Endothelial cell (in vitro differentiated cells): ENCODE results near the gene CFAP251. TPM values are rescaled to one million over a fixed set of nuclear protein-coding genes. Genes with fewer than 3 reads are reported as not detected.

ENCODE experiments used
- DNase-seq: peaks from one replicate; pipeline ENCODE4 v3.0.0; 2021; ENCODE audit warnings: low spot score
- H3K27ac Mint-ChIP-seq: one replicate; pipeline ENCODE4 v1.8.0; 2021; ENCODE audit warnings: mixed read lengths, inconsistent platforms; ENCODE audit not compliant: unreplicated experiment
- H3K27me3 Mint-ChIP-seq: one replicate; pipeline ENCODE4 v1.8.0; 2021; ENCODE audit warnings: mild to moderate bottlenecking, moderate library complexity, mixed read lengths, inconsistent platforms; ENCODE audit not compliant: unreplicated experiment
- H3K36me3 Mint-ChIP-seq: one replicate; pipeline ENCODE4 v1.8.0; 2021; ENCODE audit warnings: mild to moderate bottlenecking, low read depth, mixed read lengths, inconsistent platforms; ENCODE audit not compliant: unreplicated experiment
- H3K4me1 Mint-ChIP-seq: one replicate; pipeline ENCODE4 v1.8.0; 2021; ENCODE audit warnings: mild to moderate bottlenecking, mixed read lengths, inconsistent platforms; ENCODE audit not compliant: unreplicated experiment
- H3K4me3 Mint-ChIP-seq: one replicate; pipeline ENCODE4 v1.8.0; 2021; ENCODE audit warnings: mild to moderate bottlenecking, mixed read lengths, inconsistent platforms; ENCODE audit not compliant: unreplicated experiment
- H3K9me3 Mint-ChIP-seq: one replicate; pipeline ENCODE4 v1.8.0; 2021; ENCODE audit warnings: mixed read lengths, inconsistent platforms; ENCODE audit not compliant: unreplicated experiment
- total RNA-seq: library from RNA; stranded (reverse); fragmentation: NEBNext Ultra II Directional; extraction: Animal tissue kit (Norgen Biotek cat#: 25700); gene quantifications from one replicate; pipeline ENCODE4 v1.2.1, GENCODE V29; 2021; ENCODE audit not compliant: unreplicated experiment
- TF ChIP-seq, protein P1 (sequence below): fragments of 200-600 bp; sonication (generic); IDR thresholded peaks from one replicate; pipeline ENCODE4 v1.5.0; 2021; ENCODE audit warnings: antibody characterized with exemption; ENCODE audit not compliant: unreplicated experiment

CFAP251 gene
- total RNA-seq, 1 donor from 2014 or later = 0.80 TPM

DNA sequence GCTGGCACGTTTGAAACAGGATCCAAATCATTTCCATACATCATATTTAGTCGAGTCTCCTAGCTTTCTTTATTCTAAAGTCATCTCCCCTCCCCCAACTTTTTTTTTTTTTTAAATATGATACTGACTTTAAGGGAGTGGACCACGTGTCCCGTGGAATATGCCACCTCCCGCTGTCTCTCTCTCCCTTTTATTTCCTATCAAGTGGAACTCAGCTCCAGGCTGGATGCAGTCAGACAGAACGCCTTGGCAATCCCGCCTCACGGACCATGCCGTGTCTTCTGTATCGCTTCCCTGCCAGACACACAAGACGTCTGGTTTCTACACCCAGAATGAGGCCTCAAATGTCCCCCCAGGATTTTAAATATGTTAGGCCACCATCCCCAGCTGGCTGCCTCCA lies 124.5 kb downstream of the CFAP251 start:
- peaks cover 19% of the 10 kb centered on the region for H3K36me3 Mint-ChIP-seq
- peaks cover 4% of the 10 kb centered on the region for H3K27me3 Mint-ChIP-seq
- H3K9me3 Mint-ChIP-seq = no peaks in the 10 kb centered on the region
- no peak for DNase-seq
- H3K4me3 Mint-ChIP-seq = no peak overlapping the region
- no peaks in the 10 kb centered on the region for H3K4me1 Mint-ChIP-seq
- TF ChIP-seq, protein P1, sequence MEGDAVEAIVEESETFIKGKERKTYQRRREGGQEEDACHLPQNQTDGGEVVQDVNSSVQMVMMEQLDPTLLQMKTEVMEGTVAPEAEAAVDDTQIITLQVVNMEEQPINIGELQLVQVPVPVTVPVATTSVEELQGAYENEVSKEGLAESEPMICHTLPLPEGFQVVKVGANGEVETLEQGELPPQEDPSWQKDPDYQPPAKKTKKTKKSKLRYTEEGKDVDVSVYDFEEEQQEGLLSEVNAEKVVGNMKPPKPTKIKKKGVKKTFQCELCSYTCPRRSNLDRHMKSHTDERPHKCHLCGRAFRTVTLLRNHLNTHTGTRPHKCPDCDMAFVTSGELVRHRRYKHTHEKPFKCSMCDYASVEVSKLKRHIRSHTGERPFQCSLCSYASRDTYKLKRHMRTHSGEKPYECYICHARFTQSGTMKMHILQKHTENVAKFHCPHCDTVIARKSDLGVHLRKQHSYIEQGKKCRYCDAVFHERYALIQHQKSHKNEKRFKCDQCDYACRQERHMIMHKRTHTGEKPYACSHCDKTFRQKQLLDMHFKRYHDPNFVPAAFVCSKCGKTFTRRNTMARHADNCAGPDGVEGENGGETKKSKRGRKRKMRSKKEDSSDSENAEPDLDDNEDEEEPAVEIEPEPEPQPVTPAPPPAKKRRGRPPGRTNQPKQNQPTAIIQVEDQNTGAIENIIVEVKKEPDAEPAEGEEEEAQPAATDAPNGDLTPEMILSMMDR = no peak
- H3K27ac Mint-ChIP-seq = no peak overlapping the region

DNA sequence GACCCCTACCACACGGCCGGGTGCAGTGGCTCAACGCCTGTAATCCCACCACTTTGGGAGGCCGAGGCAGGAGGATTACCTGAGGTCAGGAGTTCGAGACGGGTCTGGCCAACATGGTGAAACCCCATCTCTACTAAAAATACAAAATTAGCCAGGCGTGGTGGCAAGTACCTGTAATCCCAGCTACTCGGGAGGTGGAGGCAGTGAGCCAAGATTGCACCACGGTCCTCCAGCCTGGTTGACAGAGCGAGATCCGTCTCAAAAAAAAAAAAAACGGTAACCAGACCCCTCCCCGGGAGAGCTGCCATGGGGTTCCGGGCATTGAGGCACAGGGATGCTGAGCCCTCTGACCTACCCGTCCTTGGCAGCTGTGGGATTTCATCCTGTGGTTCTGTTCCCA lies 125.1 kb downstream of the CFAP251 start:
- TF ChIP-seq, protein P1 = no peak
- no peaks in the 10 kb centered on the region for H3K4me1 Mint-ChIP-seq
- no peak overlapping the region for H3K27ac Mint-ChIP-seq
- H3K9me3 Mint-ChIP-seq = no peaks in the 10 kb centered on the region
- no peak for DNase-seq
- peaks cover 4% of the 10 kb centered on the region for H3K27me3 Mint-ChIP-seq
- no peak overlapping the region for H3K4me3 Mint-ChIP-seq
- peaks cover 19% of the 10 kb centered on the region for H3K36me3 Mint-ChIP-seq

DNA sequence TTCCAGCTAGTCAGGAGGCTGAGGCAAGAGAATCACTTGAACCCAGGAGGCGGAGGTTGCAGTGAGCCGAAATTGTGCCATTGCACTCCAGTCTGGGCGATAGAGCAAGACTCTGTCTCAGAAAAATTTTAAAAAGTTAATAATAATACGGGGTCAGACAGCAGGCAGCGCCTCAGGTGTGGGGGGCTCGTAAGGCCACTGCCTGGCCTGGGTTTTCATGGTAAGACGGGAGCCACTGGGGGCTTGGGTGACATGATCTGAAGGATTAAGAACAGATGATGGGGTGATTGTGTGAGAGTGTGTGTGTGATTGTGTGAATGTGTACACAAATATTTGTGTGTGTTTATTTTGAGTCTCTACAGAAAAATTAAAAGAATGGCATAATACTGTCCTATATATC lies 126.9 kb downstream of the CFAP251 start:
- TF ChIP-seq, protein P1 = no peak
- H3K9me3 Mint-ChIP-seq = no peaks in the 10 kb centered on the region
- H3K27me3 Mint-ChIP-seq = peaks cover 7% of the 10 kb centered on the region
- H3K27ac Mint-ChIP-seq = peak overlapping the region; percentile 30
- no peak for DNase-seq
- H3K4me3 Mint-ChIP-seq = peak overlapping the region; percentile 60
- no peaks in the 10 kb centered on the region for H3K4me1 Mint-ChIP-seq
- H3K36me3 Mint-ChIP-seq = peaks cover 19% of the 10 kb centered on the region

DNA sequence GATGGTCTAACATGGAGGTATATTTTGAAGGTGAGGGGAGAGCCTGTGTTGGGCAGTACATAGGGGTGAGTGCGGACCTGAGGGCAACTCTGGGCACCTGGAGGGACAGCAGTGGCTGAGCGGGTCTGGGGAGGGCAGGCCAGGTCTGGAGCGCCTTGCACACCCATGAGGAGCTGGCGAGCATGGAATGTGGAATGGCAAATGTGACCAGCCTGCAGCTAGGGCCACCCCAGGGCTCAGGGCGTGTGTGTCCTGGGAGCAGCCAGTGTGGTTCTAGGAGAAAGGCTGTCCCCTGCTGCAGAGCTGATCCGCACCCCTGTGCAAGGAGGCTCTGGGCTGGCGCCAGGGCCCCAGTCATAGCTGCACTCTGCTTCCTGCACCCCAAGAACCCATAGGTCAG lies 127.8 kb downstream of the CFAP251 start:
- H3K4me1 Mint-ChIP-seq = no peaks in the 10 kb centered on the region
- H3K27ac Mint-ChIP-seq = no peak overlapping the region
- TF ChIP-seq, protein P1 = no peak
- no peak for DNase-seq
- peak overlapping the region; percentile 59 for H3K4me3 Mint-ChIP-seq
- H3K9me3 Mint-ChIP-seq = no peaks in the 10 kb centered on the region
- peaks cover 7% of the 10 kb centered on the region for H3K27me3 Mint-ChIP-seq
- H3K36me3 Mint-ChIP-seq = peaks cover 19% of the 10 kb centered on the region

DNA sequence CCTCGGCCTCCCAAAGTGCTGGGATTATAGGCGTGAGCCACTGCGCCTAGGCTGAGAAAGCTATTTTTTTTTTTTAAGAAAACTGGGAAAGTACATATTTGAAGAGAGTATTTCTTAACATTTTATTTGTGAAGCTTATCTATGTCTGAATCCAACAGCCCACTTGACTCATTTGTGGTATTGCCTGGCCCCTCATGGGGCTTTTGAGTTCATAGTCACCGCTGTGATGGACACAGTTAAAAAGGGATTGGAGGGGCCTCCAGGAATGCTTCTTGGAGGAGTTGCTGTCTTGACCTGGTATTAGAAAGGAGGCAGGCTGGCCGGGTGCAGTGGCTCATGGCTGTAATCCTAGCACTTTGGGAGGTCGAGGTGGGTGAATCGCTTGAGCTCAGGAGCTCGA lies 129.8 kb downstream of the CFAP251 start:
- Mint-ChIP-seq H3K27ac (no peak overlapping the region), H3K36me3 (peaks cover 19% of the 10 kb centered on the region), H3K27me3 (peaks cover 7% of the 10 kb centered on the region), H3K4me3 (no peak overlapping the region), H3K4me1 (no peaks in the 10 kb centered on the region), H3K9me3 (no peaks in the 10 kb centered on the region)
- DNase-seq = no peak
- TF ChIP-seq, protein P1 = no peak
